ENCODE results near the gene NMRK2. TPM values are rescaled to one million over a fixed set of nuclear protein-coding genes. Genes with fewer than 3 reads are reported as not detected.
A peak's percentile ranks its signal among the peaks of the same experiment; 100 is the strongest.

Gene NMRK2
- total RNA-seq, 1 experiment from 2014 or later: not detected

- H3K27ac ChIP-seq (ENCODE audit: low read depth, low read length): peak overlapping the region; percentile 44; the same call in 1 of the 2 replicates
- no peak overlapping the region for H3K9ac ChIP-seq (ENCODE audit: low read length)
- BruUV-seq (replicated peaks): no TSS peak
- H3K9me3 ChIP-seq (ENCODE audit: control insufficient read depth in 1 of 2, insufficient read depth in 1 of 2, low read depth in 1 of 2, low read length in 2 of 2): no peaks in the 10 kb centered on the region
- H3K27me3 ChIP-seq (ENCODE audit: insufficient read depth, low read length): no peaks in the 10 kb centered on the region
- H2AFZ ChIP-seq (ENCODE audit: low read depth, low read length, poor library complexity, severe bottlenecking): no peak overlapping the region
- H3K4me2 ChIP-seq (ENCODE audit: low read length): no peak overlapping the region
- ATAC-seq (no peak), DNase-seq (ENCODE audit: low read depth, low spot score) (no peak)
- peaks cover 80% of the 10 kb centered on the region; the same call in 1 of the 2 replicates for H4K20me1 ChIP-seq (ENCODE audit: insufficient read depth)
- no peaks in the 10 kb centered on the region for H3K9me2 ChIP-seq (ENCODE audit: insufficient read depth)
- CTCF ChIA-PET: no interaction called here
- no peak overlapping the region for H3K4me3 ChIP-seq (replicated peaks in 1 of 2; ENCODE audit: low read depth in 1 of 2, low read length in 2 of 2)
- TF ChIP-seq TCF7L2 (IDR thresholded peaks at IDR 0.05; ENCODE audit: borderline replicate concordance, extremely low read depth, insufficient read depth, insufficient read length) (no peak), JUND (IDR thresholded peaks at IDR 0.05) (no peak), YY1 (IDR thresholded peaks at IDR 0.05; ENCODE audit: extremely low read depth, insufficient replicate concordance, low read depth, low read length) (no peak), POLR2A (IDR thresholded peaks at IDR 0.05; ENCODE audit: borderline replicate concordance, extremely low read depth, insufficient read depth, insufficient read length) (no peak), EGR1 (IDR thresholded peaks at IDR 0.05; ENCODE audit: low read depth) (no peak), RAD21 (IDR thresholded peaks at IDR 0.05; ENCODE audit: low read depth) (no peak)
- peaks cover 69 to 83% of the 10 kb centered on the region in 2 experiments for H3K36me3 ChIP-seq (ENCODE audit: control insufficient read depth in 1 of 2, insufficient read depth in 2 of 2, low read length in 2 of 2)
- POLR2A ChIA-PET: interaction anchor here (1.5 to 2.5 kb wide), 3 partner anchors 9 to 12 kb away, joined by 6 to 11 read pairs (median 7); partner anchors contain the start of gene DAPK3
- H3K4me1 ChIP-seq (ENCODE audit: control insufficient read depth in 1 of 2, insufficient read depth in 2 of 2, low read length in 2 of 2): peaks cover 11 to 39% of the 10 kb centered on the region in 2 experiments
- H3K79me2 ChIP-seq (ENCODE audit: insufficient read depth, low read length): peaks cover 88% of the 10 kb centered on the region
- intact Hi-C loops (cut with micrococcal nuclease): no loop called here
- RAD21 ChIA-PET (ENCODE audit: low non-redundant PET in 1 of 2, low total read pairs in 2 of 2, uncharacterized antibody in 2 of 2, unreplicated experiment in 2 of 2): no interaction called here
Observed at GRCh38 chr19:3981373-3981735, 48.5 kb downstream of the NMRK2 start.

GRCh38 chr19:3981736-3982681, 49.1 kb downstream of the NMRK2 start:
- ChIA-PET CTCF (no interaction called here), POLR2A (interaction anchor here (0.9 to 1.7 kb wide), 3 partner anchors 10 to 13 kb away, joined by 6 to 7 read pairs (median 6); partner anchors contain the start of gene DAPK3), RAD21 (ENCODE audit: low non-redundant PET in 1 of 2, low total read pairs in 2 of 2, uncharacterized antibody in 2 of 2, unreplicated experiment in 2 of 2) (no interaction called here)
- Histone ChIP-seq H3K9ac (ENCODE audit: low read length) (no peak overlapping the region), H2AFZ (ENCODE audit: low read depth, low read length, poor library complexity, severe bottlenecking) (no peak overlapping the region), H4K20me1 (ENCODE audit: insufficient read depth) (peaks cover 73% of the 10 kb centered on the region; the same call in 1 of the 2 replicates), H3K4me1 (ENCODE audit: control insufficient read depth in 1 of 2, insufficient read depth in 2 of 2, low read length in 2 of 2) (peaks cover 16 to 42% of the 10 kb centered on the region in 2 experiments), H3K9me2 (ENCODE audit: insufficient read depth) (no peaks in the 10 kb centered on the region), H3K36me3 (ENCODE audit: control insufficient read depth in 1 of 2, insufficient read depth in 2 of 2, low read length in 2 of 2) (peaks cover 63 to 76% of the 10 kb centered on the region in 2 experiments), H3K4me3 (replicated peaks in 1 of 2; ENCODE audit: low read depth in 1 of 2, low read length in 2 of 2) (no peak overlapping the region), H3K79me2 (ENCODE audit: insufficient read depth, low read length) (peaks cover 81% of the 10 kb centered on the region), H3K4me2 (ENCODE audit: low read length) (0 out of 2 replicates have a peak overlapping the region, but pooled peaks have one; percentile 21), H3K27me3 (ENCODE audit: insufficient read depth, low read length) (no peaks in the 10 kb centered on the region), H3K9me3 (ENCODE audit: control insufficient read depth in 1 of 2, insufficient read depth in 1 of 2, low read depth in 1 of 2, low read length in 2 of 2) (no peaks in the 10 kb centered on the region), H3K27ac (ENCODE audit: low read depth, low read length) (peak overlapping the region; percentile 44; the same call in 1 of the 2 replicates)
- no peak for DNase-seq (ENCODE audit: low read depth, low spot score)
- TF ChIP-seq CBX3 (IDR thresholded peaks at IDR 0.05; ENCODE audit: low read depth): no peak
- intact Hi-C loops (cut with micrococcal nuclease): no loop called here
- ATAC-seq: no peak
- BruUV-seq (replicated peaks): no TSS peak

Measured in HCT116 (cell line).